GM21786 (cell line): ENCODE data around the gene PRKAG1.

Source experiments
- ATAC-seq: cut with Tn5 transposase; IDR thresholded peaks from one replicate; pipeline ENCODE4 v1.9.1; 2021; ENCODE audit not compliant: unreplicated experiment

Gene PRKAG1

GRCh38 chr12:48986720-48987291 lies 31.8 kb downstream of the PRKAG1 start:
- ATAC-seq = no peak

- no peak for ATAC-seq
These were observed 32.7 kb downstream of the PRKAG1 start for GRCh38 chr12:48985901-48986300.

- no peak for ATAC-seq
These were observed 33.1 kb downstream of the PRKAG1 start for GRCh38 chr12:48985475-48985897.

- ATAC-seq = no peak
These were observed 36.0 kb downstream of the PRKAG1 start for GRCh38 chr12:48982397-48983080.

DNA sequence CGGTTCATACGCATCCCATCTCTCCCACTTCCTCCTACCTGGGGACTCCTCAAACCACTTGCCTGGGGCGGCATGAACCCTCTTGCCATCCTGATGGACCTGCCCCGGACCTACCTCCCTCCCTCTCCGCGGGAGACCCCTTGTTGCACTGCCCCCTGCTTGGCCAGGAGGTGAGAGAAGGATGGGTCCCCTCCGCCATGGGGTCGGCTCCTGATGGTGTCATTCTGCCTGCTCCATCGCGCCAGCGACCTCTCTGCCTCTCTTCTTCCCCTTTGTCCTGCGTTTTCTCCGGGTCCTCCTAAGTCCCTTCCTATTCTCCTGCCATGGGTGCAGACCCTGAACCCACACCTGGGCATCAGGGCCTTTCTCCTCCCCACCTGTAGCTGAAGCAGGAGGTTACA lies 36.8 kb downstream of the PRKAG1 start:
- no peak for ATAC-seq

DNA sequence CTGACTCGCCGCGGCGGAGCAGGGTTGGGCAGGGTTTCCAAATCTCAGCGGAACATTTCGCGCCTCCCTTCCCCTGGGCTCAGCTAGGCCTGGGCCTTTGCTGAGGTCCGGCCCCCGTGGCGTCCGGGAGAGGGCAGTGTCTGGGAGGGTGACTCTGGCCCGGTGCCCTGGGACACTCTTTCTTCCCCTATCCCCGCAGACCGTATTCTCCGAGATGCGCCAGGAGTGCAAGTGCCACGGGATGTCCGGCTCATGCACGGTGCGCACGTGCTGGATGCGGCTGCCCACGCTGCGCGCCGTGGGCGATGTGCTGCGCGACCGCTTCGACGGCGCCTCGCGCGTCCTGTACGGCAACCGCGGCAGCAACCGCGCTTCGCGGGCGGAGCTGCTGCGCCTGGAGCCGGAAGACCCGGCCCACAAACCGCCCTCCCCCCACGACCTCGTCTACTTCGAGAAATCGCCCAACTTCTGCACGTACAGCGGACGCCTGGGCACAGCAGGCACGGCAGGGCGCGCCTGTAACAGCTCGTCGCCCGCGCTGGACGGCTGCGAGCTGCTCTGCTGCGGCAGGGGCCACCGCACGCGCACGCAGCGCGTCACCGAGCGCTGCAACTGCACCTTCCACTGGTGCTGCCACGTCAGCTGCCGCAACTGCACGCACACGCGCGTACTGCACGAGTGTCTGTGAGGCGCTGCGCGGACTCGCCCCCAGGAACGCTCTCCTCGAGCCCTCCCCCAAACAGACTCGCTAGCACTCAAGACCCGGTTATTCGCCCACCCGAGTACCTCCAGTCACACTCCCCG lies 37.4 kb downstream of the PRKAG1 start:
- ATAC-seq = no peak

GRCh38 chr12:48980389-48980952 lies 38.1 kb downstream of the PRKAG1 start:
- no peak for ATAC-seq

- ATAC-seq = no peak
These were observed 38.8 kb downstream of the PRKAG1 start for GRCh38 chr12:48979602-48980388.

GRCh38 chr12:48978741-48979601 lies 39.6 kb downstream of the PRKAG1 start:
- no peak for ATAC-seq

DNA sequence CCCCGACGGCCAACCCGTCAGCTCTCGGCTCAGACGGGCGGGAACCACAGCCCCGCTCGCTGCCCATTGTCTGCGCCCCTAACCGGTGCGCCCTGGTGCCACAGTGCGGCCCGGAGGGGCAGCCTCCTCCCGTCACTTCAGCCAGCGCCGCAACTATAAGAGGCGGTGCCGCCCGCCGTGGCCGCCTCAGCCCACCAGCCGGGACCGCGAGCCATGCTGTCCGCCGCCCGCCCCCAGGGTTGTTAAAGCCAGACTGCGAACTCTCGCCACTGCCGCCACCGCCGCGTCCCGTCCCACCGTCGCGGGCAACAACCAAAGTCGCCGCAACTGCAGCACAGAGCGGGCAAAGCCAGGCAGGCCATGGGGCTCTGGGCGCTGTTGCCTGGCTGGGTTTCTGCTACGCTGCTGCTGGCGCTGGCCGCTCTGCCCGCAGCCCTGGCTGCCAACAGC lies 40.3 kb downstream of the PRKAG1 start, which contains the start of gene WNT1:
Gene WNT1, plus strand, starts transcription at position 32 of the 450 bp plus-strand sequence. Its CDS starts 329 bp downstream, at position 361.
- no peak for ATAC-seq

- no peak for ATAC-seq
These were observed 41.0 kb downstream of the PRKAG1 start for GRCh38 chr12:48977290-48978281.

GRCh38 chr12:48973941-48974673 lies 44.5 kb downstream of the PRKAG1 start:
- no peak for ATAC-seq

- ATAC-seq = no peak
These were observed 45.0 kb downstream of the PRKAG1 start for GRCh38 chr12:48973531-48973930.

GRCh38 chr12:48972952-48973483 lies 45.6 kb downstream of the PRKAG1 start:
- no peak for ATAC-seq

DNA sequence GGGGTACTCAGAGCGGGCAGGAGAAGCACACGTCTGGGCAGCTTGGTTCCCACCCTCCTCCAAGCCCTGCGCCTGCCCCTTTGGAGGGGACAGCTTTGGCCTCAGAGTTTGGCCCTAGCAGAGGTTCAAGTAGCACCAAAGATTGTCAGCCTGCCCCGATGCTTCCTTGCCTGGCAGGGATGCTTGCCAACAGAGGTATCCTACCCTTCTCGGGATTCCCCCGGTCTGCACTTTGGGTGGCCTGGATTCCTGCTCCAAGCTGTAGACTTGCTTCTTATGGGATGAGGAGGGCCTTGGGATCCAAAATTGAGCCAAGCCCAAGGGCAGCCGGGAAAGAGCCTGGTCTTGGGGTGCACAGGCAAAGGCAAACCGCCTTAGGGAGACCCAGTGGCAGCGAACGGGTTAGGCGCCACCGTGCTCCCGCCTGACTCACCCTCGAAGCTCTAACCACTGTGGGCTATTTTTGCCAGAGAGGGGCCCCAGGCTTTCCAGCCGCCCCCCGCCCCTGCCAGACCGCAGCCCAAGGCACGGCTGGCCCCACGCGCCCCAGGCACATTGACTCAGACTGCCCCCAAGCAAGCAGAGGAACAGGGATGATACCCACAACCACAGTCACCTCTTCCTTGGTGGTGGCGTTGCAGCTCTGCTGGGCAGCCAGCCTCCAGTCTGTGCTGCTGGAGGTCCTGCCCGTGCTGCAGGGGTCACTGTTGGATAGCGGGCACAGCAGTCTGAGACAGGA lies 46.2 kb downstream of the PRKAG1 start:
- ATAC-seq = no peak

DNA sequence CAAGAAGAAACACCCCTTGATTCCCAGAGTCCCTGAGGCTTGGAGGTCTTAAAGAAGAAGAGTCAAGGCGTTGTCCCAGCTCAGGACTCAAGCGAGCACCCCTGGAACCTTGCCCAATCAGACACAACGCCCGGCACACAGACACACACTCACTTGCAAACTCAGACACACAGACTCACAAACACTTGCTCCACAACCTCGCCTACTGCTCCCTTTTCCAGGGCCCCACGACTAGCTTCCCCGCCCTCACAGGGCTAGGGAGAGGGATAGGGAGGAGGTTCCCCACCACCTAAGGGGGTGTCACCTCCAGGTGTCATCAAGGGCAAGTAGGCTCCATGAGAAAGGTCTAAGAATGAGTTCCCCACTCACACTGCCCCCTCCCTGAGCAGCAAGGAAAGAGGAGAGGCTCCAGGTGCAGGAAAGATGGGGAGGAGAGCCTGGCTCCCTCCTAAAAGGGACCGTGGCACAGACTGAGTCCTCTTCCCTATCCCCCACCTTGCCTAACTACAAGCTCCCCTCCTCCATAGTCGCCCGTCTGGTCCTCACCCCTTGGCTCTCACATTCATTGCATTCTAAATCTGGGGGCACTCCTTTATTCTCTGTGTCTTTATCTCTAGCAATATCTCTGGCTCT lies 47.8 kb downstream of the PRKAG1 start:
- ATAC-seq = no peak
